Tibial artery (tissue), 4 donors: Measurements from ENCODE around the gene PLA2G4B.

Source experiments
- DNase-seq, 2 donors: peaks; one replicate each; pipeline ENCODE4 v3.0.0-alpha.2; 2019
- H3K27ac ChIP-seq, 2 donors: fragments of 200-600 bp; sonication (generic) in 1 of 2; 1 replicate in 1 of 2; 2 replicates in 1 of 2; pipeline ENCODE4 v1.5.1; 2018 to 2019; ENCODE audit warnings: mild to moderate bottlenecking in 1 of 2
- H3K27me3 ChIP-seq, 2 donors: fragments of 200-600 bp; sonication (generic) in 1 of 2; one replicate each; pipeline versions ENCODE4 v1.5.1 to v1.6.0; 2016 to 2019
- H3K36me3 ChIP-seq, 3 donors: fragments of 200-600 bp; sonication (generic) in 2 of 3; one replicate each; pipeline ENCODE4 v1.5.1; 2016 to 2019; ENCODE audit warnings: mild to moderate bottlenecking in 2 of 3
- H3K4me1 ChIP-seq, 4 donors: fragments of 200-600 bp; sonication (generic) in 2 of 4; 1 replicate in 3 of 4; 2 replicates in 1 of 4; pipeline ENCODE4 v1.5.1; 2016 to 2019
- H3K4me3 ChIP-seq, 2 donors: fragments of 200-600 bp; sonication (generic) in 1 of 2; 1 replicate in 1 of 2; 2 replicates in 1 of 2; pipeline ENCODE4 v1.5.1; 2018 to 2019; ENCODE audit warnings: mild to moderate bottlenecking in 2 of 2
- H3K9me3 ChIP-seq, 3 donors: fragments of 200-600 bp; sonication (generic) in 1 of 3; one replicate each; pipeline ENCODE4 v1.5.1; 2016 to 2019
- CTCF ChIP-seq, 2 experiments: fragments of 200-600 bp in 1 of 2; fragments of 450-650 bp in 1 of 2; IDR thresholded peaks; one replicate each; pipeline ENCODE4 v1.5.1; 2017 to 2019; ENCODE audit warnings: antibody characterized with exemption in 2 of 2, mild to moderate bottlenecking in 1 of 2, moderate library complexity in 1 of 2
- intact Hi-C: fragments of 100-400 bp; cut with DNase I; formaldehyde crosslinking; loops from one replicate; pipeline ENCODE4 v1.15.0; 2023; ENCODE audit warnings: low total_unique reads

Gene PLA2G4B

GRCh38 chr15:41842229-41842628 lies 3.6 kb downstream of the PLA2G4B start:
- Histone ChIP-seq H3K36me3 (peaks cover 25 to 87% (median 55%) of the 10 kb centered on the region in 3 donors), H3K4me1 (peaks cover 0 to 10% (median 0%) of the 10 kb centered on the region in 4 donors), H3K27me3 (no peaks in the 10 kb centered on the region), H3K4me3 (no peak overlapping the region), H3K9me3 (no peaks in the 10 kb centered on the region), H3K27ac (no peak overlapping the region)
- intact Hi-C loops, result no loop called here
- TF ChIP-seq CTCF (IDR thresholded peaks at IDR 0.05), result no peak
- DNase-seq, result no peak

- no peak for DNase-seq
- H3K27ac ChIP-seq, result no peak overlapping the region
- TF ChIP-seq CTCF (IDR thresholded peaks at IDR 0.05), result no peak
- H3K4me1 ChIP-seq, result peaks cover 0 to 10% (median 0%) of the 10 kb centered on the region in 4 donors
- peaks cover 34 to 90% (median 62%) of the 10 kb centered on the region in 3 donors for H3K36me3 ChIP-seq
- H3K9me3 ChIP-seq, result no peaks in the 10 kb centered on the region
- H3K4me3 ChIP-seq, result no peak overlapping the region
- intact Hi-C loops, result no loop called here
- H3K27me3 ChIP-seq, result no peaks in the 10 kb centered on the region
Measured at GRCh38 chr15:41843571-41843970, 4.9 kb downstream of the PLA2G4B start.

- intact Hi-C loops, result no loop called here
- TF ChIP-seq CTCF (IDR thresholded peaks at IDR 0.05), result no peak
- no peaks in the 10 kb centered on the region for H3K27me3 ChIP-seq
- no peaks in the 10 kb centered on the region for H3K9me3 ChIP-seq
- no peak overlapping the region for H3K4me3 ChIP-seq
- H3K27ac ChIP-seq, result no peak overlapping the region
- peaks cover 34 to 93% (median 62%) of the 10 kb centered on the region in 3 donors for H3K36me3 ChIP-seq
- DNase-seq, result no peak
- peaks cover 0 to 5% (median 0%) of the 10 kb centered on the region in 4 donors for H3K4me1 ChIP-seq
Measured at GRCh38 chr15:41844814-41845213, 6.2 kb downstream of the PLA2G4B start.

GRCh38 chr15:41847206-41847605 lies 8.6 kb downstream of the PLA2G4B start:
- intact Hi-C loops, result no loop called here
- Histone ChIP-seq H3K4me3 (no peak overlapping the region), H3K36me3 (peaks cover 34 to 69% (median 44%) of the 10 kb centered on the region in 3 donors), H3K27ac (no peak overlapping the region), H3K9me3 (no peaks in the 10 kb centered on the region), H3K27me3 (peaks cover 0 to 8% of the 10 kb centered on the region in 2 donors), H3K4me1 (peaks cover 0 to 14% (median 0%) of the 10 kb centered on the region in 4 donors)
- no peak for TF ChIP-seq CTCF (IDR thresholded peaks at IDR 0.05)
- no peak for DNase-seq

- H3K36me3 ChIP-seq, result peaks cover 34 to 61% (median 41%) of the 10 kb centered on the region in 3 donors
- intact Hi-C loops, result no loop called here
Measured at GRCh38 chr15:41847981-41848380, 9.3 kb downstream of the PLA2G4B start.

More at GRCh38 chr15:41847981-41848380, 9.3 kb downstream of the PLA2G4B start:
- H3K27ac ChIP-seq, result no peak overlapping the region
- H3K9me3 ChIP-seq, result no peaks in the 10 kb centered on the region
- peaks cover 0 to 16% of the 10 kb centered on the region in 2 donors for H3K27me3 ChIP-seq
- H3K4me1 ChIP-seq, result peaks cover 0 to 14% (median 0%) of the 10 kb centered on the region in 4 donors
- no peak for TF ChIP-seq CTCF (IDR thresholded peaks at IDR 0.05)
- H3K4me3 ChIP-seq, result no peak overlapping the region
- no peak for DNase-seq
